ENCODE results near the gene TCL1B.

The TCL1B gene

DNA sequence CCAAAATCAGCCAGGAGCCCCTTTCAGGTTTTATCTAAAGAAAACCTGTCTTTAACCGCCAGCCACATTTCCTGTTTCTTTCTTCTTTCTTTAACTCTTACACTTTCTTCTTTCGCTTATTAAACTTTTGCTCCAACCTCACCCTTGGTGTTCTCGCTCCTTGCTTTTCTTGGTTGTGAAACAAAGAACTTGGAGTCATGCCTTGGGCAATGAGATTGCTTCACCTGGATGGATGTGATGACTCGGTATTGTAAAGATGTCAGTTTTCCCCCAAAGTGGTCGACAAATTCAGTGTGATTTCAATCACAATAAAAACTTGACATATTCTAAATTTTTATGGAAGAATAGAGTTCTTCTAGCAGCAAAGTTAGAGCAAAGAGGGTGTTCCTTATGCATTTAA, 43.9 kb downstream of the TCL1B start:
- TF ChIP-seq, protein P1, sequence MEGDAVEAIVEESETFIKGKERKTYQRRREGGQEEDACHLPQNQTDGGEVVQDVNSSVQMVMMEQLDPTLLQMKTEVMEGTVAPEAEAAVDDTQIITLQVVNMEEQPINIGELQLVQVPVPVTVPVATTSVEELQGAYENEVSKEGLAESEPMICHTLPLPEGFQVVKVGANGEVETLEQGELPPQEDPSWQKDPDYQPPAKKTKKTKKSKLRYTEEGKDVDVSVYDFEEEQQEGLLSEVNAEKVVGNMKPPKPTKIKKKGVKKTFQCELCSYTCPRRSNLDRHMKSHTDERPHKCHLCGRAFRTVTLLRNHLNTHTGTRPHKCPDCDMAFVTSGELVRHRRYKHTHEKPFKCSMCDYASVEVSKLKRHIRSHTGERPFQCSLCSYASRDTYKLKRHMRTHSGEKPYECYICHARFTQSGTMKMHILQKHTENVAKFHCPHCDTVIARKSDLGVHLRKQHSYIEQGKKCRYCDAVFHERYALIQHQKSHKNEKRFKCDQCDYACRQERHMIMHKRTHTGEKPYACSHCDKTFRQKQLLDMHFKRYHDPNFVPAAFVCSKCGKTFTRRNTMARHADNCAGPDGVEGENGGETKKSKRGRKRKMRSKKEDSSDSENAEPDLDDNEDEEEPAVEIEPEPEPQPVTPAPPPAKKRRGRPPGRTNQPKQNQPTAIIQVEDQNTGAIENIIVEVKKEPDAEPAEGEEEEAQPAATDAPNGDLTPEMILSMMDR (IDR thresholded peaks at IDR 0.05): no peak
- H3K27ac ChIP-seq: no peak overlapping the region

DNA sequence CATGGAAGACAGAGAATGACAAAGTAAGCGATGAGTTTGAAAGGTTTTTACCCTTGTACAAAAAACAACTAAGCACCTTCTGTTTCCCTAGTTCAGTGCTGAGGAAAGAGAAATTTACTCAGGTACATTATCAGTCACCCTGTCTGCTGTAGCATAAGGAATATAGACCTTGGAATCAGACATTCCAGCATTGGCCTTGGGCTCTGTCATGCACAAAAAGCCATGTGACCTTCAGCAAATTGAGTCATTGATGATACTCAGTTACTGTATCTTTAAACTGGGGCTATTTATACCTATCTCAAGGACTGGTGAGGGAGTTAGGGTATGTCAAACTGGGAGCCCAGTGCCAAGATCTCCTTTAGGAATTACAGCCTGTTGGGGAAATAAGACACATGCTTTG, 47.0 kb downstream of the TCL1B start:
- no peak for DNase-seq (ENCODE audit: low spot score)
- Histone ChIP-seq H3K27ac (no peak overlapping the region), H3K4me3 (no peak overlapping the region)
- TF ChIP-seq, protein P1 (IDR thresholded peaks at IDR 0.05): no peak

More for the DNA sequence above, 43.9 kb downstream of the TCL1B start:
- DNase-seq (ENCODE audit: low spot score): no peak
- H3K4me3 ChIP-seq: no peak overlapping the region

DNA sequence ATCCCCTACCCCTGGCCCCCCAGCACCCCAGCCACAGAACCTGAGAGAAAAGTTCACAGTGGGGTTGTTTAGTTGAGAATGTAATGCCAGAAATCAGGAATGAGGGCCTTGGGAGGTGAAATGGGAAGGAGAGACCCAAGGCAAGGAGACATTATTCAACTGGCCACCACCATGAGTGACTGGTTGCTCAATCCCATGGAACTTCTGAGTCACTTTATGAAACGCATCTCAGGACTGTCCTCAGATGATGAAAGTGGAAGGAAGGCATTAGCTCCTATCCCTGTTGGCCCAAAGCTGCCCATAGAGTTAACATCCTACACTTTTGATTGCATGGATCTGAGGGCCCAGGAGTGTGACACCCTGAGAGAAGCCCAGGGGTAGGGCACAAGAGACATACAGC, 53.1 kb downstream of the TCL1B start:
- TF ChIP-seq, protein P1 (IDR thresholded peaks at IDR 0.05): no peak
- Histone ChIP-seq H3K4me3 (no peak overlapping the region), H3K27ac (no peak overlapping the region)
- no peak for DNase-seq (ENCODE audit: low spot score)

DNA sequence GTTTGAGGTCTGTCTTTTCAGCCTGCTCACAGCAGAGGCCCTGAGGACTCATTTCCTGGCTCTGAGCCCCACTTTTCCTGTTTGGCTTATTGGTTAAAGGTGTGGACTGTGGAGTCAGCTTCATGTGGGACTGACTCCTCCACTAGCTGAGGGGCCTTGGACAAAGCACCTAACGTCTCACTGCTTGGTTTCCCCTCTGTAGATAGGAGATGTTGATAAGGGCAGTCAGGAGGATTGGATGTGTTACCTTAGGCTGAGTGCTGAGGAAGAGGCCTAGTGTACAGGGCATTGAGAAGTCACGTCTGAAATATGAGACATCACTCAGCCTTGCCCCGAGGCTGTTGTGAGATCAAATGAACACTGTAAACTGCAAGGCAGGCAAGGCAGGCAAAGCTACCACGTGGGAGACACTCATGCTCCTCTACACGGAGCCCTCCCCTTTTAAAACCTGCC, 54.8 kb downstream of the TCL1B start:
- H3K4me3 ChIP-seq: no peak overlapping the region
- no peak for DNase-seq (ENCODE audit: low spot score)
- no peak overlapping the region for H3K27ac ChIP-seq
- TF ChIP-seq, protein P1 (IDR thresholded peaks at IDR 0.05): no peak

DNA sequence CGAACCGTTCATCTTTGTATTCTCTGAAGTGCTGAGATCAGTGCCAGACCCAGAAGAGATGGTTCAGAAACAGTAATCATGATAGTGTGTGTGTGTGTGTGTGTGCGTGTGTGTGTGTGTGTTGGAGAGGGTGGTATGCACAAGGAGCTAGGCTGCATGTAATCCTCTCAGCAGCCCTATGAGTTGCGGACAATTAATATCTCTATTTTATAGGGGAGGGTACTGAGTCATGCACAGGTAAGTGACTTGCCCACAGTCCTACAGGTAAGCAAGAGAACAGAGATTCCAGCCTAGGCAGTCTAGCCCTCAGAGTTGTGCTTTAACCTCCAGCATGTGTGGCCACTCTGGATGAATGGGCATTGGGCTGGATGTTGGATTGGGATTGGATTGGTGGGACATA, 55.6 kb downstream of the TCL1B start:
- TF ChIP-seq, protein P1 (IDR thresholded peaks at IDR 0.05): no peak
- H3K4me3 ChIP-seq: no peak overlapping the region
- no peak for DNase-seq (ENCODE audit: low spot score)
- no peak overlapping the region for H3K27ac ChIP-seq

All from coronary artery (tissue), 2 donors.